K562 (cell line): ENCODE data around the gene UBE2L5. TPM values are rescaled to one million over a fixed set of nuclear protein-coding genes. Genes with fewer than 3 reads are reported as not detected.

Experiments used
- CXXC5 ChIP-seq: fragments of 250-450 bp; sonication (Bioruptor Pico); IDR thresholded peaks from 2 replicates; pipeline ENCODE4 v1.8.0; 2022; ENCODE audit warnings: inconsistent platforms, mild to moderate bottlenecking, moderate library complexity
- FOS ChIP-seq: IDR thresholded peaks from 3 replicates; pipeline ENCODE4 v1.6.1; 2011; ENCODE audit not compliant: insufficient read length; ENCODE audit errors: extremely low read depth
- HCFC1 ChIP-seq: IDR thresholded peaks from 2 replicates; pipeline ENCODE4 v1.6.1; 2012; ENCODE audit warnings: low read depth, low read length, improper control_type of control experiment
- MYC ChIP-seq, 2 experiments: fragments of 250-450 bp in 1 of 2; sonication (Bioruptor Pico) in 1 of 2; IDR thresholded peaks; 2 replicates each; pipeline versions ENCODE4 v1.5.1 to v1.6.1; 2012 to 2021; ENCODE audit warnings: low read depth in 2 of 2, borderline replicate concordance in 1 of 2, improper control_type of control experiment in 1 of 2, low read length in 1 of 2, mild to moderate bottlenecking in 1 of 2, moderate library complexity in 1 of 2
- RCOR1 ChIP-seq, 2 experiments: IDR thresholded peaks; 2 replicates each; pipeline ENCODE4 v1.6.1; 2012; ENCODE audit warnings: low read depth in 2 of 2, low read length in 2 of 2, borderline replicate concordance in 1 of 2, improper control_type of control experiment in 1 of 2
- SIN3A ChIP-seq, 2 experiments: fragments of 150-350 bp in 1 of 2; IDR thresholded peaks; 2 replicates each; pipeline ENCODE4 v1.6.1; 2011 to 2016; ENCODE audit warnings: borderline replicate concordance in 2 of 2, low read depth in 2 of 2, low read length in 2 of 2, mild to moderate bottlenecking in 2 of 2, moderate library complexity in 2 of 2; ENCODE audit not compliant: control insufficient read depth in 1 of 2
- TAF1 ChIP-seq: IDR thresholded peaks from 2 replicates; pipeline ENCODE4 v1.6.1; 2011; ENCODE audit warnings: mild to moderate bottlenecking, low read length, moderate library complexity; ENCODE audit not compliant: insufficient read depth, control insufficient read depth, severe bottlenecking; ENCODE audit errors: extremely low read depth
- ZBTB33 ChIP-seq: sonication (generic); formaldehyde crosslinking; IDR thresholded peaks from 2 replicates; pipeline ENCODE4 v1.8.1; 2023; ENCODE audit warnings: mild to moderate bottlenecking, missing genetic modification reagents
- ZNF280B ChIP-seq: fragments of 250-450 bp; sonication (Bioruptor Pico); IDR thresholded peaks from 2 replicates; pipeline ENCODE4 v1.5.1; 2021; ENCODE audit warnings: mild to moderate bottlenecking
- ZNF318 ChIP-seq, 2 experiments: fragments of 450-650 bp; IDR thresholded peaks; 2 replicates each; pipeline ENCODE4 v1.6.1; 2016; ENCODE audit warnings: mild to moderate bottlenecking in 2 of 2, borderline replicate concordance in 1 of 2, low read depth in 1 of 2, moderate library complexity in 1 of 2
- polyA plus RNA-seq, 8 experiments: library from polyadenylated mRNA; depleted of rRNA in 4 of 8; stranded (reverse) in 5 of 8; unstranded in 3 of 8; fragments of >200 nt; fragmentation: Nextera tagmentation in 2 of 8; fragmentation: Illumina TruSeq in 1 of 8; extraction: Ambion mirVana in 2 of 8; extraction: Trizol in 1 of 8; gene quantifications; 2 replicates each; pipeline versions ENCODE4 v1.2.1 to v1.2.3, GENCODE V29; 2011 to 2014; ENCODE audit warnings: inconsistent platforms in 1 of 8, missing spikeins in 1 of 8
- total RNA-seq, 7 experiments: library from RNA; depleted of rRNA in 6 of 7; stranded (reverse); fragments of >200 nt in 6 of 7; fragmentation: Illumina TruSeq in 2 of 7; extraction: Trizol in 2 of 7; gene quantifications; 2 replicates each; pipeline versions ENCODE4 v1.2.1 to v1.2.3, GENCODE V29; 2011 to 2021; ENCODE audit warnings: low replicate concordance in 1 of 7

Gene UBE2L5
- total and polyA plus RNA-seq, 9 of the 15 experiments (the other 6 are each of a cell fraction or from before 2014, with no cell fraction given), result 0.22 to 1.5 (median 0.86) TPM; not detected in 6

DNA sequence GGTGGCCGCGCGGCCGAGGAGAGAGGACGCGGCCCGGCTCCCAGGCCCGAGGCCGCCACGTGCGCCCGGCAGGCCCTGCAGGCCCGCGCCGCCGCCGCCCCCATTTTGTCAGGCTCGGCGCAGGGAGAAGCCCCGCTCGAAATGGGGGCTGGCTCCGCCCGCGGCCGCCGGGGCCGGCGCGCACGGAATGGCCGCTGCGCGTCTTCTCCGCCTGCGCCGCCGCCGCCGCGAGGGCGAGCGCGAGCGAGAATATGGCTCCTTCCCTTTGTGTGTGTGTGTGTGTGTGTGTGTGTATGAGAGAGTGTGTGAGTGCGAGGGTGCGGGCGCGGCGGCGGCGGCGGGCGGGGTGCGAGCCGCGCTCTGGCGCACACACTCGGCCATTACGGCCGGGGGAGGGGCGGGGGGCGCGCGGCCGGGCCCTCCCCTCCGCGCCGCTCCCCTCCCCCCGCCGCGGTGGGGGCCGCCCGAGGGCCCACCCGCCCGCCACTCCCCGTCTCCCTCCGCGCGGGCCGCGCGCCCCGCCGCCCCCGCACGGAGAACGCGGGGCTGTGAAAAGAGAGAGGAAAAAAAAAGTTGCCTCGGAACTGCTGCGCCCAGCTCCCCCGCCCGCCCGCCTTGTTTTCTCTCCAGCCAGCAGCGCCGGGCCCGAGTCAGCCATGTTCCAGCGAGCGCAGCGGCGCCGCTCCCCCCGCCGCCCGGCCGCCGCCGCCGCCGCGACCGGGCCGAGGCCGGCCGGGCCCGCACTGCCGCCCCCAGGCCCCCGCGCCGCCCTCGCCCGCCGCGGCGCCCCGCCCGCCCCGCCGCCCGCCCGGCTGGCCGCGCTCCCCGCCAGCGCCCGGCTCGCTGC is 42.4 kb downstream of the UBE2L5 start (continued):
- TF ChIP-seq ZNF280B (CRISPR knock-in tag), result no peak
- peak; percentile 56 for TF ChIP-seq CXXC5 (CRISPR knock-in tag)
- TF ChIP-seq RCOR1 (IDR thresholded peaks at IDR 0.05; ENCODE audit: borderline replicate concordance in 1 of 2, low read depth in 2 of 2, low read length in 2 of 2), result no peak
- no peak for TF ChIP-seq HCFC1
- TF ChIP-seq ZNF318 (IDR thresholded peaks at IDR 0.05; ENCODE audit: borderline replicate concordance in 1 of 2, low read depth in 1 of 2), result no peak
- no peak for TF ChIP-seq FOS
- TF ChIP-seq SIN3A (IDR thresholded peaks at IDR 0.05; ENCODE audit: borderline replicate concordance in 2 of 2, control insufficient read depth in 1 of 2, low read depth in 2 of 2, low read length in 2 of 2), result 0 out of 4 replicates have a peak, but pooled peaks of 1 of the 2 experiments have one; percentile 29
- peak; percentile 59 for TF ChIP-seq TAF1
- peak; percentile 81 for TF ChIP-seq MYC (IDR thresholded peaks at IDR 0.05; ENCODE audit: low read depth, low read length)
- TF ChIP-seq MYC (CRISPR knock-in tag; IDR thresholded peaks at IDR 0.05; ENCODE audit: borderline replicate concordance, low read depth), result no peak
- TF ChIP-seq ZBTB33, result no peak
